ENCODE data around the gene PDZD7.

The PDZD7 gene

DNA sequence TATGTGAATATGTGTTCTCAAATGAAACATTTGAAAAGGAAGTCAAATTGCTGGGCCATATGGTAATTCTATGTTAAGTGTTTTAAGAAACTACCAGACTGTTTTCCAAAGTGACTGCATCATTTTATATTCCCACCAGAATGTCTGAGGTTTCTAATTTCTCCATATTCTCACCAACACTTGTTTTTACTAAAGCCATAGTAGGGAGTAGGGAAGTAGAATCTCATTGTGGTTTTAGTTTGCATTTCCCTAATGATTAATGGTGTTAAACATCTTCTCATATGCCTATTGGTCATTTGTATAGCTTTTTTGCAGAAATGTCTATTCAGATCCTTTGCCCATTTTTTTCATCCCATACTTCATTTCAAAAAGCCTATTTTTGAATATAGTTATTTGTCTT, 70.7 kb downstream of the PDZD7 start:
- H3K4me1 Mint-ChIP-seq (ENCODE audit: low read depth), result peaks cover 9% of the 10 kb centered on the region
- H3K9me3 Mint-ChIP-seq, result no peaks in the 10 kb centered on the region
- H3K4me3 Mint-ChIP-seq, result no peak overlapping the region
- H3K27ac Mint-ChIP-seq, result no peak overlapping the region
- no peak for DNase-seq
- no peaks in the 10 kb centered on the region for H3K27me3 Mint-ChIP-seq
- H3K36me3 Mint-ChIP-seq (ENCODE audit: low read depth), result peaks cover 83% of the 10 kb centered on the region

All from activated T-cell treated with anti-CD3 and anti-CD28 coated beads, Interleukin-2, amount 50 U/mL, for 24 hours (primary cell).